Activated CD4-positive, alpha-beta T cell treated with anti-CD3 and anti-CD28 coated beads, Interleukin-2, amount 10 ng/mL, durations not matched to agents 24 days and 14 days (primary cell): ENCODE results near the gene NPL. TPM values are rescaled to one million over a fixed set of nuclear protein-coding genes. Genes with fewer than 3 reads are reported as not detected.

Experiments used
- DNase-seq: peaks from one replicate; pipeline ENCODE4 v3.0.0; 2022
- H3K27ac Mint-ChIP-seq: one replicate; pipeline ENCODE4 v1.8.0; 2022; ENCODE audit warnings: mild to moderate bottlenecking, mixed read lengths
- H3K27me3 Mint-ChIP-seq: one replicate; pipeline ENCODE4 v1.8.0; 2022; ENCODE audit warnings: mixed read lengths
- H3K36me3 Mint-ChIP-seq: one replicate; pipeline ENCODE4 v1.8.0; 2022; ENCODE audit warnings: low read depth, mild to moderate bottlenecking, mixed read lengths
- H3K4me1 Mint-ChIP-seq: one replicate; pipeline ENCODE4 v1.8.0; 2021; ENCODE audit warnings: mixed read lengths
- H3K4me3 Mint-ChIP-seq: one replicate; pipeline ENCODE4 v1.8.0; 2022; ENCODE audit warnings: mild to moderate bottlenecking, moderate library complexity, mixed read lengths
- H3K9me3 Mint-ChIP-seq: one replicate; pipeline ENCODE4 v1.8.0; 2021; ENCODE audit warnings: mixed read lengths
- intact Hi-C: fragments of 100-400 bp; cut with micrococcal nuclease; formaldehyde crosslinking; loops from one replicate; pipeline ENCODE4 v1.15.1; 2023
- total RNA-seq: library from RNA; stranded (reverse); gene quantifications from 2 replicates; pipeline ENCODE4 v1.2.3, GENCODE V29; 2022

The NPL gene
- total RNA-seq, 1 donor from 2014 or later, result 5.5 TPM

DNA sequence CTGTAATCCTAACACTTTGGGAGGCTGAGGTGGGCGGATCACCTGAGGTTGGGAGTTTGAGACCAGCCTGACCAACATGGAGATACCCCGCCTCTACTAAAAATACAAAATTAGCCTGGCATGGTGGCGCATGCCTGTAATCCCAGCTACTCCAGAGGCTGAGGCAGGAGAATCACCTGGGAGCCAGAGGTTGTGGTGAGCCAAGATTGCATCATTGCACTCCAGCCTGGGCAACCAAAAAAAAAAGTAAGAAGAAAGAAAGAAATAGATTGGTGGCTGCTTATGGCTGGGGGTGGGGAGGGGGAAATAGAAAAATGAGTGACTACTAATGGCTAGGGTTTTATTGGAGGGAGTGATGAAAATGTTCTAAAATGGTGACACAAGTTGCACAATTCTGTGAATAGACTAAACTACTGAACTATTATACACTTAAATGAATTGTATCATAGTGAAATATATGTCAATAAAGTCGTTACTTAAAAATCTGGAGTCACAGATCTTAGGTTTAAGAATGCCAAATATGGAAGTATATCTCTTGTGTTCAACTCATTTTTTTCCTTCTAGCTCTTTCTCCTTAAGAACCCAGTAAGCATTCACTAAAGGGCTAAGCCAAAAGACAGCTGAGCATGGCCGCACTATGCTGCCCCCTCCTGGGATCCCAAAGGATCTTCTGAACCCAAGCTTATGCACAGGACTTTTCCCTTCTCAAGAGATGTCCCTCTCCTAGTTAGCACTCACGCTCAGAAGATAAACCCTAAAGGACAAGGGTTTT, 3.2 kb upstream of the NPL start:
- Mint-ChIP-seq H3K9me3 (no peaks in the 10 kb centered on the region), H3K27ac (peak overlapping the region; percentile 26), H3K27me3 (peaks cover 18% of the 10 kb centered on the region), H3K36me3 (no peaks in the 10 kb centered on the region), H3K4me1 (peaks cover 22% of the 10 kb centered on the region), H3K4me3 (no peak overlapping the region)
- DNase-seq, result peak; percentile 79
- intact Hi-C loops, result loop anchor here (10.0 kb wide), 1 partner anchor 642 kb away; no protein-coding TSS in a partner anchor

DNA sequence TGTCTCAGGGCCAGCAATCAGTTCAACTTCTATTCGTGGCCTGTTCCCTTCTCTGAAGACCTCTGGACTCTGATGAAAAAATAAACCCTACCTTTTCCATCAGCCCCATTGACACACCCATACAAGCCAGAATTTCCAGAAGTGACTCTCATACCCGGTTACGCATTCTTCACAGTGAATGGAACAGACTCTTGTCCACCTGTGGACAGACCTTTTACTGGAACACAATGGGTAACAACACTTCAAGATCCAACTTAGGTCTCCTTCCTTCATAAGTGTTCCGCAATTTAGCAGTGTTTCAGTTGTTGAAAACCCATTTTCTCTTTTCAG, 2.6 kb upstream of the NPL start:
- no peak for DNase-seq
- Mint-ChIP-seq H3K4me3 (no peak overlapping the region), H3K36me3 (no peaks in the 10 kb centered on the region), H3K9me3 (no peaks in the 10 kb centered on the region), H3K27ac (peak overlapping the region; percentile 26), H3K27me3 (peaks cover 18% of the 10 kb centered on the region), H3K4me1 (peaks cover 17% of the 10 kb centered on the region)
- intact Hi-C loops, result loop anchor here (10.0 kb wide), 1 partner anchor 642 kb away; no protein-coding TSS in a partner anchor

DNA sequence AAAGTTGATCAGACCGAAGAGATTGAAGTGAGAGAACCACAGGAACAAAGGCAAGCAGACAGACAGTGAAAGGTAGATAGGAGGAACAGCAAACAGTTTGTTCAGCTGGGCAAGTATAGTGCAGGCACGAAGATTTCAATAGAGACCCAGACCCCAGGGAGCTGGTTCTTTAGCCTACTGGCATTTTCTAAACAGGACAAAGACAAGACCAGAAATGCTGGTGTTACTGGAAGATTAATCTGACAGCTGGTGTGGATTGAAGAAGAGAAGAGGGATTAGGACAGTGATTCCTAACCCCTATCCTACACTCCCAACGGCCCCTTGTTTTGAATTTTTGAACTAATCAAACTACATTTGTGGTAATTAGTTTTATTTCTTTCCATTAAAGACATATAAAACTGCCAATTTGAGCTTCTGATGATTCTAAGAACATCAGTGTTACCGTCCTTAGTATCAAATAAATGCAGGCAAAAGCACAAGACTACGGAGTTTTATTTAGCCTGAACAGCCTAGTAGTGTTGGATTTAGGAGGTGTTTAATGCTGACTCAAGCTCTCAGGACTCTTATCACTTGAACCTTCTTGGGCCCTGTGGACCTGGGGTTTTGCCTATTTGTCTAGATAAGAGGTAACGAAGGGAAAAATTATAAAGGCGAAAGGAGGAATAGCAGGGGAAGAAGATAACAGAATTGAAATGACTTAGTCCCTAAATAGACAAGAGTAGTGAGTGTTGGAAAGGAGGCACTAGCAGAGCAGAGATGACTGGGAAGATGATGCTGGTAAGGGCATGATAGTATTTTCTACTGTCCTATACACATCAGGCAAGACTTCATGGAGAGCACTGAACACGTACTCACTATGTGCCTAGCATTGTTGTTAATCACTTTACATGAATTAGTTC, 2.0 kb downstream of the NPL start:
- intact Hi-C loops, result no loop called here
- H3K4me3 Mint-ChIP-seq, result no peak overlapping the region
- H3K9me3 Mint-ChIP-seq, result no peaks in the 10 kb centered on the region
- H3K27me3 Mint-ChIP-seq, result peaks cover 18% of the 10 kb centered on the region
- peaks cover 3% of the 10 kb centered on the region for H3K36me3 Mint-ChIP-seq
- no peak for DNase-seq
- peaks cover 14% of the 10 kb centered on the region for H3K4me1 Mint-ChIP-seq
- no peak overlapping the region for H3K27ac Mint-ChIP-seq

DNA sequence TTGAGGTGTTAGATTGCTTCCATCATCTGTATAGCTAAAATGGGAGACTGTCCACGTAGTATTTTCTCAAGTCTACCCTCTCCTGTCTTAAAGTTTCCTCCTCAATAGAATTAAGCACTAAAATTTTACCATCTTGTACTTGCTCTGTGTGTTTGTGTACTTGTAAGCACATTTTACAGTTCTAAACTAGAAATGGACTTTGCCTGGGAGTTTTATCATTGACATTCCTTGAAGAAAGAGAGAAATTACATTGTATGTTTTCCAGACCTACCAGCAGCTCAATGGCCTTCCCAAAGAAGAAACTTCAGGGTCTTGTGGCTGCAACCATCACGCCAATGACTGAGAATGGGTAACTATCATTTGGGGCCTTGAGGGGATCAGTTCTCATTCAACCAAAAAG, 4.5 kb downstream of the NPL start:
- no peak for DNase-seq
- Mint-ChIP-seq H3K36me3 (peaks cover 3% of the 10 kb centered on the region), H3K4me3 (no peak overlapping the region), H3K9me3 (no peaks in the 10 kb centered on the region), H3K27ac (no peak overlapping the region), H3K4me1 (peaks cover 11% of the 10 kb centered on the region), H3K27me3 (peaks cover 4% of the 10 kb centered on the region)
- intact Hi-C loops, result no loop called here

DNA sequence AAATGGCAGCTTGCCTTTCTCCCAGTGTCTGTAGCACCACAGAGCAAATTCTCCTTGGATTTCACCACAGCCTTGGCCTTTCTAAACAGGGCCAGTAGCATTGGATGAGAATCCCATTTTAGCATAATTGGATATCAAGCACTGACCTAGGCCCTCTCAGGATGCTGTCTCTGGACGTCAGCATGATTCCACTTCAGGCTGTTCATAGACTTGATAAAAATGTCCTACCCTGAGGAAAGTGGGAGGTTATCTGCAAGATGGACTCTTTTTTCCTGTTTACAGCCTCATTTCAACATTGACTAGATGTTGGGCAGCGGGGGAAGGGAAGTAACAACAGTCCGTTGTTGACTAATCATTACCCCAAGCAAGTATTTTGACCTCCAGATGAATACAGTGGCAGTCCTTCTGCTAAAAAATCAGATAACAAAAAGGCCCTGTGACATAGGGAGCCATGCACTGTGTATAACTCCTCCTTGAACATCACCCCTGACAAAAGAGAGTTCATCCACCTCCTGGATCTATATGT, 5.2 kb downstream of the NPL start:
- peaks cover 3% of the 10 kb centered on the region for H3K36me3 Mint-ChIP-seq
- no peaks in the 10 kb centered on the region for H3K9me3 Mint-ChIP-seq
- H3K4me3 Mint-ChIP-seq, result no peak overlapping the region
- H3K27ac Mint-ChIP-seq, result no peak overlapping the region
- no peak for DNase-seq
- H3K27me3 Mint-ChIP-seq, result peaks cover 3% of the 10 kb centered on the region
- peaks cover 9% of the 10 kb centered on the region for H3K4me1 Mint-ChIP-seq
- intact Hi-C loops, result no loop called here

DNA sequence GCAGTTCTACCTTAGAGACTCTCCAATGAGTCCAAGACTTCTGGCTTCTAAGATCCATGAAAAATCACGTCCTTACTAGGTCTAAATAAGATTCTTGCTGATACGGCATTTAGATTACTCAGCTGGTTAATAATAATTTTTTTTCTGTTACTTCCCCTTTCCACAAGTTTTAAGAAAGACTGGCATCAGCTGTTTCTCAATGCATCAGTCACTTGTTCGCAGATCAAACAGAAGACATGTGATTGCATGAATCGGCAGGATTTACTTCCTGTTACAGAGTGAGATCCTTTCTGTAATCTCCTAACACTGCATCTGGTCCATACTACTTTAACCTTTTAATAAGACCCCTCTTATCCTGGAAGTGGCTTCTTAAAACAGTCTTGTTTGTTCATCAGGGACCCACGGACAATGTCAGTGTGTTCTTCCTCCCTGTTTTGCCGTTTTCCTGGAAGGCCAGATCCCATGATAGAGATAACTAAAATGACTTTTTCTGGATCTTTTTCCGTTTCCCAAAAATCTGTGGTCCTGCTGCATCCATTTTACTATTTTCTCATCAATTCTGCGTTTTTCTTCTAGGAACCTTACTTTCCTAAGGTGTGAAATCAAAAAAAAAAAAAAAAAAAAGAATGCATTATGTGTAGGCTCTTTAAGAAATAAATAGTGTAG, 6.1 kb downstream of the NPL start:
- H3K4me3 Mint-ChIP-seq, result no peak overlapping the region
- no peak overlapping the region for H3K27ac Mint-ChIP-seq
- H3K27me3 Mint-ChIP-seq, result peaks cover 3% of the 10 kb centered on the region
- peaks cover 4% of the 10 kb centered on the region for H3K4me1 Mint-ChIP-seq
- H3K36me3 Mint-ChIP-seq, result peaks cover 3% of the 10 kb centered on the region
- intact Hi-C loops, result no loop called here
- DNase-seq, result no peak
- no peaks in the 10 kb centered on the region for H3K9me3 Mint-ChIP-seq

- Mint-ChIP-seq H3K9me3 (no peaks in the 10 kb centered on the region), H3K27me3 (no peaks in the 10 kb centered on the region), H3K36me3 (no peaks in the 10 kb centered on the region), H3K4me3 (no peak overlapping the region), H3K27ac (no peak overlapping the region), H3K4me1 (no peaks in the 10 kb centered on the region)
- intact Hi-C loops, result no loop called here
- no peak for DNase-seq
Measured at GRCh38 chr1:182802006-182802803, 12.6 kb downstream of the NPL start.

GRCh38 chr1:182803846-182804245, 14.3 kb downstream of the NPL start:
- intact Hi-C loops, result no loop called here
- DNase-seq, result no peak
- H3K4me3 Mint-ChIP-seq, result no peak overlapping the region
- no peaks in the 10 kb centered on the region for H3K27me3 Mint-ChIP-seq
- no peak overlapping the region for H3K27ac Mint-ChIP-seq
- H3K36me3 Mint-ChIP-seq, result no peaks in the 10 kb centered on the region
- H3K9me3 Mint-ChIP-seq, result no peaks in the 10 kb centered on the region
- no peaks in the 10 kb centered on the region for H3K4me1 Mint-ChIP-seq

- H3K4me3 Mint-ChIP-seq, result no peak overlapping the region
- no peak overlapping the region for H3K27ac Mint-ChIP-seq
- no peaks in the 10 kb centered on the region for H3K4me1 Mint-ChIP-seq
- no peaks in the 10 kb centered on the region for H3K9me3 Mint-ChIP-seq
- H3K27me3 Mint-ChIP-seq, result no peaks in the 10 kb centered on the region
- H3K36me3 Mint-ChIP-seq, result no peaks in the 10 kb centered on the region
- DNase-seq, result no peak
- intact Hi-C loops, result no loop called here
Measured at GRCh38 chr1:182806015-182806678, 16.6 kb downstream of the NPL start.

DNA sequence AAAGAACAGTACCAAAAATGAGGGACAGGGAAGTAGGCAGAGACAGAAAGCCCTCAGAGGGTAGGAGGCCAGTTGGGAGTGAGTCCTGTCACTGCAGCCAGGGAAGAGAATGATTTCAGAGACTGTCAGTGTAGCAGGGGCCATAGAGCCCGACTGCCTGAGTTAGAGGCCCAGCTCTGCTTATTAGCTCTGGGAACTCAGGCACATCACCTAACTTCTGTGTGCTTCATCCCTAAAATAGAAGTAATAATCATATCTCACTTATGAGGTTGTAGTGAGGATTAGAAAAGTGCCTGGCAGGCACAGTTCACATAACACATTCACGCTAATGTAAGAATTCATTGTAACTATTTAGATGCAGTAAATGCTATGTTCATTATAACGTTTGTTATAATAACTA, 18.3 kb downstream of the NPL start:
- no peaks in the 10 kb centered on the region for H3K27me3 Mint-ChIP-seq
- DNase-seq, result no peak
- H3K4me3 Mint-ChIP-seq, result no peak overlapping the region
- H3K36me3 Mint-ChIP-seq, result no peaks in the 10 kb centered on the region
- H3K27ac Mint-ChIP-seq, result no peak overlapping the region
- no peaks in the 10 kb centered on the region for H3K9me3 Mint-ChIP-seq
- intact Hi-C loops, result no loop called here
- H3K4me1 Mint-ChIP-seq, result no peaks in the 10 kb centered on the region

DNA sequence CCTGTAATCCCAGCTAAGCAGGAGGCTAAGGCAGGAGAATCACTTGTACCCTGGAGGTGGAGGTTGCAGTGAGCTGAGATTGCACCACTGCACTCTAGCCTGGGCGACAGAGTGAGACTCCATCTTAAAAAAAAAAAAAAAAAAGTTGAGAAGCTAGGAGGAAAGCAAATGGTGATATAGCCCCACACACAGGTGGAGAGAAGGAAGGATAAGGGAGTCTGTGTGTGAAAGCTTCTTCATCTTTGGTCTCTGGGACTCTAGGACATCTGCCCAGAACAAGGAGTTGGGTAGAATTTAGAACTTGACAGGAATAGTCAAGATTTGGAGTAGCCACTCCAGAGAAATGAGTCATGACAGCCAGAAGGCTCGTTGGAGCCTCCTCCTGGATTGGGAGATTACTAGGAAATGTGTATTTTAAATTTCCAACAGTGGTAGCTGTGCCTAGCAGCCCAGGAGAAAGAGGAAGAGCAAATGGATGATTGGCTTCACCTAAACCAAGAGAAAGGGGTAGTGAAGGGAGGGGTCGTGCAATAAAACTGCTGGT, 19.9 kb downstream of the NPL start:
- Mint-ChIP-seq H3K4me1 (no peaks in the 10 kb centered on the region), H3K4me3 (no peak overlapping the region), H3K9me3 (no peaks in the 10 kb centered on the region), H3K36me3 (no peaks in the 10 kb centered on the region), H3K27me3 (no peaks in the 10 kb centered on the region), H3K27ac (no peak overlapping the region)
- no peak for DNase-seq
- intact Hi-C loops, result no loop called here

GRCh38 chr1:182811975-182812722, 22.6 kb downstream of the NPL start:
- Mint-ChIP-seq H3K4me3 (no peak overlapping the region), H3K27ac (no peak overlapping the region), H3K4me1 (no peaks in the 10 kb centered on the region), H3K36me3 (no peaks in the 10 kb centered on the region), H3K9me3 (no peaks in the 10 kb centered on the region), H3K27me3 (no peaks in the 10 kb centered on the region)
- intact Hi-C loops, result no loop called here
- DNase-seq, result no peak
